Activated CD8-positive, alpha-beta T cell treated with anti-CD3 and anti-CD28 coated beads for 36 hours (primary cell): ENCODE measurements around the gene UQCRH. TPM values are rescaled to one million over a fixed set of nuclear protein-coding genes. Genes with fewer than 3 reads are reported as not detected.

Source experiments
- ATAC-seq: fragments of 200-7000 bp; cut with Tn5 transposase; one replicate; pipeline ENCODE4 v1.10.0; 2021; ENCODE audit warnings: mild to moderate bottlenecking, moderate library complexity
- CTCF ChIA-PET: fragments of 350-600 bp; sonication (Branson Sonifier 250); formaldehyde crosslinking; loops from one replicate; lab custom pipeline; 2021; ENCODE audit warnings: antibody characterized with exemption; lab: Charles Lee
- POLR2A ChIA-PET: fragments of 350-600 bp; sonication (Branson Sonifier 250); formaldehyde crosslinking; loops from one replicate; lab custom pipeline; 2021; ENCODE audit warnings: antibody characterized with exemption; lab: Charles Lee
- DNase-seq: peaks from one replicate; pipeline ENCODE4 v3.0.0-alpha.2; 2020
- H3K27ac Mint-ChIP-seq: one replicate; pipeline ENCODE4 v1.8.0; 2021; ENCODE audit warnings: mild to moderate bottlenecking, mixed read lengths
- H3K27me3 Mint-ChIP-seq: one replicate; pipeline ENCODE4 v1.8.0; 2021; ENCODE audit warnings: mixed read lengths
- H3K36me3 Mint-ChIP-seq: one replicate; pipeline ENCODE4 v1.8.0; 2021; ENCODE audit warnings: low read depth, mixed read lengths
- H3K4me1 Mint-ChIP-seq: one replicate; pipeline ENCODE4 v1.8.0; 2021; ENCODE audit warnings: low read depth, mixed read lengths
- H3K4me3 Mint-ChIP-seq: one replicate; pipeline ENCODE4 v1.8.0; 2021; ENCODE audit warnings: mild to moderate bottlenecking, moderate library complexity, mixed read lengths
- H3K9me3 Mint-ChIP-seq: one replicate; pipeline ENCODE4 v1.8.0; 2021; ENCODE audit warnings: mixed read lengths
- CTCF ChIP-seq: fragments of 200-600 bp; IDR thresholded peaks from one replicate; pipeline ENCODE4 v1.8.0; 2022; ENCODE audit warnings: antibody characterized with exemption, mild to moderate bottlenecking
- intact Hi-C: fragments of 100-400 bp; cut with micrococcal nuclease; formaldehyde crosslinking; loops from one replicate; pipeline ENCODE4 v1.10.0; 2022
- total RNA-seq, 2 experiments: library from RNA; stranded (reverse); gene quantifications; one replicate each; pipeline ENCODE4 v1.2.3, GENCODE V29; 2021

The UQCRH gene
- total RNA-seq, 2 experiments from 2014 or later: 391 to 396 TPM

GRCh38 chr1:46277658-46278373 is 25.7 kb upstream of the UQCRH start:
- ChIA-PET POLR2A (interaction anchor here (0.9 to 1.7 kb wide), 13 partner anchors 8 to 31 kb away, joined by 3 to 7 read pairs (median 4); partner anchors contain the start of genes LRRC41, RAD54L and UQCRH), CTCF (interaction anchor here (0.7 to 2.1 kb wide), 8 partner anchors 11 to 70 kb away, joined by 3 to 7 read pairs (median 4); no protein-coding TSS in a partner anchor)
- intact Hi-C loops: no loop called here

GRCh38 chr1:46278807-46279206 is 24.7 kb upstream of the UQCRH start:
- ATAC-seq (no peak), DNase-seq (no peak)
- Mint-ChIP-seq H3K9me3 (no peaks in the 10 kb centered on the region), H3K4me1 (peaks cover 2% of the 10 kb centered on the region), H3K4me3 (no peak overlapping the region), H3K27ac (no peak overlapping the region), H3K27me3 (no peaks in the 10 kb centered on the region), H3K36me3 (peaks cover 59% of the 10 kb centered on the region)
- intact Hi-C loops: no loop called here
- POLR2A ChIA-PET: interaction anchor here (0.9 to 2.0 kb wide), 6 partner anchors 8 to 32 kb away, joined by 4 to 5 read pairs (median 4); partner anchors contain the start of gene RAD54L
- no peak for TF ChIP-seq CTCF
- CTCF ChIA-PET: no interaction called here

More at GRCh38 chr1:46277658-46278373, 25.7 kb upstream of the UQCRH start:
- Mint-ChIP-seq H3K36me3 (peaks cover 62% of the 10 kb centered on the region), H3K27ac (no peak overlapping the region), H3K4me3 (no peak overlapping the region), H3K9me3 (no peaks in the 10 kb centered on the region), H3K4me1 (no peaks in the 10 kb centered on the region), H3K27me3 (no peaks in the 10 kb centered on the region)
- DNase-seq (no peak), ATAC-seq (no peak)
- TF ChIP-seq CTCF: no peak

GRCh38 chr1:46280092-46280491 is 23.4 kb upstream of the UQCRH start:
- ATAC-seq: no peak
- Mint-ChIP-seq H3K9me3 (no peaks in the 10 kb centered on the region), H3K36me3 (peaks cover 56% of the 10 kb centered on the region), H3K27ac (no peak overlapping the region), H3K4me3 (no peak overlapping the region), H3K27me3 (no peaks in the 10 kb centered on the region), H3K4me1 (peaks cover 4% of the 10 kb centered on the region)
- no peak for TF ChIP-seq CTCF
- CTCF ChIA-PET: no interaction called here
- DNase-seq: no peak
- POLR2A ChIA-PET: interaction anchor here (1.1 to 2.0 kb wide), 7 partner anchors 10 to 60 kb away, joined by 3 to 5 read pairs (median 4); partner anchors contain the start of genes NSUN4 and RAD54L
- intact Hi-C loops: no loop called here

- H3K27me3 Mint-ChIP-seq: no peaks in the 10 kb centered on the region
- POLR2A ChIA-PET: interaction anchor here (0.6 to 2.0 kb wide), 6 partner anchors 11 to 59 kb away, joined by 3 to 5 read pairs (median 4); partner anchors contain the start of genes NSUN4 and RAD54L
- H3K4me3 Mint-ChIP-seq: no peak overlapping the region
- no peak for TF ChIP-seq CTCF
- H3K27ac Mint-ChIP-seq: no peak overlapping the region
- ATAC-seq (no peak), DNase-seq (no peak)
- peaks cover 12% of the 10 kb centered on the region for H3K4me1 Mint-ChIP-seq
- intact Hi-C loops: no loop called here
- CTCF ChIA-PET: no interaction called here
- no peaks in the 10 kb centered on the region for H3K9me3 Mint-ChIP-seq
- H3K36me3 Mint-ChIP-seq: peaks cover 57% of the 10 kb centered on the region
Observed at GRCh38 chr1:46281021-46281420, 22.5 kb upstream of the UQCRH start.

GRCh38 chr1:46284058-46284457 is 19.4 kb upstream of the UQCRH start:
- H3K27me3 Mint-ChIP-seq: no peaks in the 10 kb centered on the region
- ATAC-seq: no peak
- peak overlapping the region; percentile 56 for H3K27ac Mint-ChIP-seq
- ChIA-PET CTCF (interaction anchor here (1.1 to 2.3 kb wide), 4 partner anchors 14 to 60 kb away, joined by 3 to 7 read pairs (median 4); partner anchors contain the start of genes LRRC41 and UQCRH), POLR2A (interaction anchor here (1.0 to 2.9 kb wide), 10 partner anchors 10 to 82 kb away, joined by 3 to 19 read pairs (median 8); partner anchors contain the start of genes NSUN4 and RAD54L)
- peaks cover 21% of the 10 kb centered on the region for H3K4me1 Mint-ChIP-seq
- H3K36me3 Mint-ChIP-seq: peaks cover 55% of the 10 kb centered on the region
- intact Hi-C loops: no loop called here
- DNase-seq: no peak
- H3K9me3 Mint-ChIP-seq: no peaks in the 10 kb centered on the region
- TF ChIP-seq CTCF: no peak
- H3K4me3 Mint-ChIP-seq: no peak overlapping the region
